ENCODE measurements around the gene ARFGAP3.
A peak's percentile ranks its signal among the peaks of the same experiment; 100 is the strongest.

DNA sequence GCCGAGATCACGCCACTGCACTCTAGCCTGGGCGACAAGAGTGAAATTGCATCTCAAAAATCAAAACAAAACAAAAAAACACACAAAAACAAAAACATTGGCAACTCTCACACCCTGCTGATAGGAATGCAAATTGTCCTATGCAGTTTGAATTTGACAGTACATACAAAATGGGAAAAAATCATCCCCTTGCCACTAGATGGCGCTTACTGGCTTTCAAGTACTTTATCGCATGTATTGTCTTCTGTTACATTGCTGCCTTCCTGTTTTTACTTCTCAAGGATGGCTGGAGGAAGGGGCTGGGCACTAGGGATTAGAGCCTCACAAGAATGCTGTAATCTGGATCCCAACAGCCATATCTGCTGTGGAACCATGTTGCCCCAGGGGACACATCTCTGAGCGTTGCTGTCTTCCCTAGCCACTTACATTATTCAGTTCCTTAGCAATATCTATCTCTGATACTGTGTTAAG is 77.0 kb downstream of the ARFGAP3 start:
- TF ChIP-seq, protein P1, sequence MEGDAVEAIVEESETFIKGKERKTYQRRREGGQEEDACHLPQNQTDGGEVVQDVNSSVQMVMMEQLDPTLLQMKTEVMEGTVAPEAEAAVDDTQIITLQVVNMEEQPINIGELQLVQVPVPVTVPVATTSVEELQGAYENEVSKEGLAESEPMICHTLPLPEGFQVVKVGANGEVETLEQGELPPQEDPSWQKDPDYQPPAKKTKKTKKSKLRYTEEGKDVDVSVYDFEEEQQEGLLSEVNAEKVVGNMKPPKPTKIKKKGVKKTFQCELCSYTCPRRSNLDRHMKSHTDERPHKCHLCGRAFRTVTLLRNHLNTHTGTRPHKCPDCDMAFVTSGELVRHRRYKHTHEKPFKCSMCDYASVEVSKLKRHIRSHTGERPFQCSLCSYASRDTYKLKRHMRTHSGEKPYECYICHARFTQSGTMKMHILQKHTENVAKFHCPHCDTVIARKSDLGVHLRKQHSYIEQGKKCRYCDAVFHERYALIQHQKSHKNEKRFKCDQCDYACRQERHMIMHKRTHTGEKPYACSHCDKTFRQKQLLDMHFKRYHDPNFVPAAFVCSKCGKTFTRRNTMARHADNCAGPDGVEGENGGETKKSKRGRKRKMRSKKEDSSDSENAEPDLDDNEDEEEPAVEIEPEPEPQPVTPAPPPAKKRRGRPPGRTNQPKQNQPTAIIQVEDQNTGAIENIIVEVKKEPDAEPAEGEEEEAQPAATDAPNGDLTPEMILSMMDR (IDR thresholded peaks at IDR 0.05): peak; percentile 67 to 94 (median 86)
- no peak for TF ChIP-seq POLR2AphosphoS5 (IDR thresholded peaks at IDR 0.05)

All from upper lobe of left lung (tissue), 4 donors.